Bone marrow (tissue), 2 donors: ENCODE results near the gene KCNQ1.

ENCODE experiments used
- DNase-seq, 2 donors: peaks; one replicate each; lab custom pipeline; 2025; lab: John Stamatoyannopoulos, UW

KCNQ1 gene

DNA sequence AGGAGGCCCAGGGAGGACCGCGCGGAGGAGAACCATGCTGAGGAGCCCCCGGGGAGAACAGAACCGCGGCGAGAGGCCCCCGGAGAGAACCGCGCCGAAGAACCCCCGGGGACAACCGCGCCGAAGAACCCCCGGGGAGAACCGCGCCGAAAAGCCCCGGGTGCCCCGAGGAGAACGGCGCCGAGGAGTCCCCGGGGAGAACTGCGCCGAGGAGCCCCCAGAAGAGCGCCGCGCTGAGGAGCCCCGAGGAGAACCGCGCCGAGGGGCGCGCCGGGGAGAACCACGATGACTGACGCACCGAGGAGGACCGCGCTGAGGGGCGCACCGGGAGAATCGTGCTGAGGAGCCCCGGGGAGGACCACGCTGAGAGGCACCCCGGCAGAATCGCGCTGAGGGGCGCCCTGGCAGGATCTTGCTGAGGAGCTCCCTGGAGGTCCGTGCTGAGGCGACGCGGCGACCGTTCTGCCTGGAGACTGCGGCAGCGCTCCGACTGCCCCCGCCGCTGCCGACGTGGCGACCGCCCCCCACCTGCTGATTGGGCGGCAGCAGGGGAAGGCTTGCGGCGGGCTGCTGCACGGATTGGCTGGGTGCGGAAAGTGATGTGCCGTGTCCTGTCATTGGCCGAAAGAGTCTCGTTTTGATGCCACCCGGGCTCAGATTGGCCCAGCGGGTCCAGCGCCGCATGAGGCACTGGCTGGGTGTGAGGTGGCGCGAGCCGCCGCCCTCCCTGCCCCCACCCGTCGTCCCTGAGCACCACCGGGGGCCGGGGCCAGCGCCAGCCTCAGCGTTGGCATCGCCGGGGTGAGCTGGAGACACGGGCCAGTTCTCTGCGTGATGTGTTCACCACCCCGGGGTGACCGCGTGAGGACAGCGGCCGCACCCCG is 255.0 kb downstream of the KCNQ1 start, which contains the start of gene KCNQ1OT1:
KCNQ1OT1 (minus strand) TSS at position 464 of the 884 bp plus-strand sequence.
- DNase-seq = peak; percentile 45 to 86

DNA sequence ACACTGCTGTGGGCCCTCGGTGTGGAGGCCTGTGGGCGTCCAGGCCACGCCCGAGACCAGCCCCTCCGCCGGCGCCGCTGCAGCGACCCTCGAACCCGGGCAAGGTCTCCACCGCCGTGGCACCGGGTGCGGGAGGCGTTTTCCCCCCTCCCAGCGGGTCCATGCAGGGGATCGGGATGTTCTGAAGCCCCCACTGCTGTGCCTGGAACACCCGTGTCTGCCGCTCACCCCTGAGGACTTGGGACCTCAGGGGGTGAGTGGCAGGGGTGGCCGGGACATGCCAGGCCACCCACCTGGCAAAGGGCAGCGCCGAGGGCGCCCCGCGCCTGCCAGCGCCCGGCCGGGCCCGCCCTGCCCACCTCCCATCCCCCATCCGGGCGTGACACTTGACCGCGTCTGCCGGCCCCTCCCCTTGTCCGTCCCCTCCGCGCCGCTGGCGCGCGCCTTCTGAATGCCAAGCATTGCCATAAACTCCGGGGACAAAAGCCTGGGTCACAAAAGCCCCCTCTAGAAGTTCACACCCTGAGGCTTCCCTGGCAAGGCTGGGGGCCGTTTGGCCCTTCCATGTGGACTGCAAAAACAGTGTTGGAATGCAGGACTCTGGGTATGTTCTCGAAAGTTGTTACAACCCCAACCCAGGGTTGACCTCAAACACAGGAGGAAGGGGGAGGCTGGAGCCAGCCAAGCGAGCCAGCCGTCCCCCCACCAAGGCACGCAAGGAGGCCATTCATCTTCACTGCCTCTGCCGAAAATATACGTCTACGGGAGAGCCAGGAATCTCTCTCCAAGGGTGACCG is 255.8 kb downstream of the KCNQ1 start:
- no peak for DNase-seq

DNA sequence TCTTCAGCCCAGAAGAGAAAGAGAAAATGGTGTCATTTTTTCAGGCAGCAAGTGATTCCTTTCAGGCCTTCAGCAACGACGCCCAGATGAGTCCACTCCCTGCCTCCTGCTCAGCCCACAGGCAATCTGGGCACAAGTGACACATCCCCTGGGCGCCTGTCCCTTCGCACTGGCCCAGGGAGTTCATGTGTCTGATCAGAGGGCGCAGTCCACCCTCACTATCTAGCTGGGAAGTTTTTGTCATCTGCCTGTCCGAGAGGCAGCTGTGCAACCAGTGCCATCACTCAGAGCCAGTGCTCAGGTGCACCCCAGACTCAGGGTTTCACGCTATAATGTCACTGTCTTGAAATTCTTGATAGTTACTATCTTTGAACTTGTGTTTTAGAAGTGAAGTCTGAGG is 256.4 kb downstream of the KCNQ1 start:
- no peak for DNase-seq

DNA sequence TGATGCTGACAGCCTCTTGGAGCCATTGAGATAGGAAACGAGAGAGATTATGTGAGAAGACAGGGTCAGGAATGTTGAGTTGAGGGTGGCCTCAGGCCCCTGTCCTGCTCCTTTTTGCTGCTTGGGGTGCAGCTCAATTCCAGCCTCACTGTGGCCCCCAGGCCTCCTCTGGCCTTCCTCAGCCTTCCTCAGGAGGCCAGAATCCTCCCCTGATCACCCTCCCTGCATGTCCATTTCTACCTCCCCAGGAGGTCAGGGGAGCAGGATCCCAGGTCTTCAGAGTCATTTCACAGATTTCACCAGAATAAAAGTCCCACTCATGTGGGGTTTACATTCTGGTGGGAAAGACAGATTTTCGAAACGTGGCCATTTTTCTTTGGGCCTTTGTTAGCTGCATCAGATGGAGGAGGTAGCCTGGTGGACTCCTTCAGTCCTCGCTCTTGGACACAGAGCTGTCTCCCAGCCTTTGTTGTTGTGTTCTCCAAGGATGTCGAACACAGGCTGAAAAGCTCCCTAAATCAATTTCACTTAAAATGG is 257.2 kb downstream of the KCNQ1 start:
- no peak for DNase-seq

DNA sequence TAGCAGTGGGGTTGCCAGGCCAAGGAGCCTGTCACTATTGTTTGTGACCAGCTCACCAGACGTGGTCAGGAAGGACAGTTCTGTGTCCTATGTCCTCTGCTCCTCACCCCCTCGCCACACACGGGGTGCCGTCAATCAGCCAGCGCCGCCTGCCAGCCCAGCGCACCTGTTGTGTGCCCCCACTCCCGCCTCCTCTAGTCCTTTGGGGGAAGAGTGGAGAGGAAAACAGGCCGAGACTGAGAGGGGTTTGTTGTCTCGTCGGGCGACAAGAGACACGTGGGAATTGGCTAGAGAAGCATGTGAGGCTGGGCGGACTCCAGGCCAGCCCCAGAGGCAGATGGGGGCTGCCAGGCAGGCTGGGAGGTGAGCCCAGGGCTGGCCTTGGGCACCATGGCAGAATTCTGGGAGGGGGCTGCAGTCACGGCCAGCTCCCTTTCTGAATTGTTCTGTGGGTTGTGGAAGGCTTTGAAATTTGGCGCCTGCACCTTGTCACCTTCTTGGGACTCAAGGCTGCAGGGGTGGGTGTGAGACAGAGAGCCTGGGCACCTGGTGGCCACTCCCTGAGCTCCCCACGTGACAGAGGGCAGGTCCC is 258.1 kb downstream of the KCNQ1 start:
- DNase-seq = no peak

DNA sequence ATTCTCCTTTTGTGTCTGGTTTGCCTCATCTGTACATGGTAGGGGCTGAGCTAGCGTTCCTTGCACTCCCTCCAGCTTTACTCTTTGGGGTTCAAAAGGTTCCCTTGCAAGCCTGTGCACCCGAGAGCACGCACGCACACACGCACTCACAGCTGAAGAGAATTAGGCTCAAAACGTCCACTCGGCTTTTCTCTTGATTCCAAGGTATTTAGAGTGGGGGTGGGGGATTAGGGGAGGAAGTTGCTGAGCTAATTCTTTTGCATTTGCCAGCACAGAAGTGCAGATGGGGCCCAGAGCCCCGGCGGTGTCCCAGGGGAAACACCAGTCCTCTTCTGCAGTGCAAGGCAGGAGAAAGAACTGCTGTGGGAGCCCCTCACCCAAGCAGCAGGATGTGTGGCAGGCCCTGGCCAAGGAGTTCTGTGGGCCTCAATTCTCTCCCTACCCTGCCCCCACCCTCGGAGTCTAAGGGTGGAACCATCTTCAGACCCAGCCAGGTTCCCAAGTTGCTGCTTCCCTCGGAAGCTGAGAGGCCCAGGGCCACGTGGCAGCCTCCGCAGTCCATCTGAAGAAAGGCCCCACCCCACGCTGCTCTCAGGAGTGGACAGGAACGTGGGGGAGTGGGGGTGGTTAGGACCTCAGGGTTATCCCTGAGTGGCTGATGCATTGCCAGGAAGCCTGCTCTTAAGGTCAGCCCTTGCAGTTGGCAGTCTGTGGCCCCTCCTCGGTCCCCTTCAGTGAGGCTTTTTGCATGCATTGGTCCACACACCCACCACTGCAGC is 258.7 kb downstream of the KCNQ1 start:
- no peak for DNase-seq

DNA sequence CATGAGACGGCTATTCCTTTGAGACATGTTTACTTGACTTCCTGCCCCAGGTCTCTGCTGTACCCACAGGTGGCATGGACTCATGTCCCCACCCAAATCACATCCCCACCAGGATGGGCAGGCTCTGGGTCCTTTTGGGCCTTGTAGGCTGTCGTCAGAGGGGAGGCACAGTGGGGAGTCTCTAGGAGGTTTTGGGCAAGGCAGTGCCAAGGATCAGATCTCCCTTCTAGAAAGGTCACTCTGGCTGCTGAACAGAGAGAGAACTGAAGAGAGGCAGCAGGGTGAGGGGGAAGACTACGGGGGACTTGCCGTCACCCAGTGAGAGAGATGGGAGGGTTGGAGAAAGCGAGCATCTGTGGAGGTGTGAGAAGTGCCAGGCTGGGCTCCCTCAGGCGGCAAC is 259.5 kb downstream of the KCNQ1 start:
- no peak for DNase-seq

DNA sequence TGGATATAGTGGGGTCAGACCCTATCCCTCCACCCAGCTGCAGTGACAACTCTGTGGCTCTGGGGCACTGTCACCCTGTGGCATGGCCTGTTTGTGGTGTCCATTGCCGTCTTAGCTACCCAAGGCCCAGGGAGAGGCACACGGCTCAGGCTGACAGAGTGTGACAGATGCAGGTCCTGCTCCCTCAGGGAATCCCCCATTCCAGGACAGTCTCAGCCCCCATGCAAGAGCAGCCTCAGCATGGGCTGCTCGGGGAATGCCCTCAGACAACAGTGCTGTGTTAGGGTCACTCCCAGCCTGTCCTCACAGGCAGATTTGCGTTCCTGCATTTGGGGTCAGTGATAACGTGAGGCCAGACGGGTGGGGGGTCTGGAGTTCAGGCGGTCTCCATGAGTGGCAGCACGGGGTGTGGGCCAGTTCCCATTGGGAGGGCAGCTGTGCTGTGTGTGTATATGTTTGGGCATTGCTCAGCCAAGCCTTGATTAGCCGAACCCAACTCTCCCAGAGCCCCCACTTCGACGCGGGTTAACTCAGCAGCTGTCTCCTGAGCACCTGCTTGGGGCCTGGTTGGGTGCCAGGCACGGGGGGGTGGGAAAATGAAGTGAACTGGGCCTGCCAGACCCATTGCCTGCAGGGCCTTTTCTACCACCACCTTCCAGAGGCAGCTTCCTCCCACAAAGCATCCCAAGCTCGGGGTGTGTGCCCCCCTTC is 260.2 kb downstream of the KCNQ1 start:
- no peak for DNase-seq

DNA sequence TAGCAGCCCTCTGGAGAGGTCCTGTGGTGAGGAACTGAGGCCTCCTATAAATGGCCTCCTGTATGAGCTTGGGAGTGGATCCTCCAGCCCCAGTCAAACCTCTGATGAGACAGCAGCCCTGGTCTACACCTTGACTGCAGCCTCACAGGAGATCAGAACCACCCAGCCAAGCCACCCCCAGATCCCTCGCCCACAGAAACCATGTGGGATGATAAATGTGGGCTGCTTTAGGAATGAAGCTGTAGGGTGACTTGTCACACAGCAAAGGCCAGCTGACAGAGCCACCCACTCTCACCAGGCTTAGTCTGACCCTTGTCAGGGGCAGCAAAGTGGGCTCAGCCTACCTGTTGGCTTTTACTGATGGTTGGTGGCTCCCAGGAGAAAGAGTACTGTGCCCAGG is 261.5 kb downstream of the KCNQ1 start:
- no peak for DNase-seq

DNA sequence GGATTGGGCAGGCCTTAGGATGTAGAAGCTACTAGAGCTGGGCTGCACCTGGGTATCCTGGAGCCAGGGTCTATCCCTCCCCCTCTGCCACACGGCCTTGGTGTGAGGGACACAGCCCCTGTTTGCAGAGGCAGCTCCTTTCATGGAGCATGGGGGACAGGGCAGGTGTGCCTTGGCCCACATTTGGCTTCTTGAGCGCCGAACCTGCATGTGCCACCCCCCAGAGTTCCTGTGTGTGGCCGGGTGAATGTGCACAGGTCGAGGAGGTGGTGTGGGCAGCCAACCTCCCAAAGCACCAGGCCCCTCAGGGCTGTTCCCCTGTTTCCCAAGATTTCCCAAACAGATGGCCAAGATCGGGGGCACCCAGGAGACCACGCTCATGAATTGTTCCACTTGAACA is 262.9 kb downstream of the KCNQ1 start:
- DNase-seq = no peak

DNA sequence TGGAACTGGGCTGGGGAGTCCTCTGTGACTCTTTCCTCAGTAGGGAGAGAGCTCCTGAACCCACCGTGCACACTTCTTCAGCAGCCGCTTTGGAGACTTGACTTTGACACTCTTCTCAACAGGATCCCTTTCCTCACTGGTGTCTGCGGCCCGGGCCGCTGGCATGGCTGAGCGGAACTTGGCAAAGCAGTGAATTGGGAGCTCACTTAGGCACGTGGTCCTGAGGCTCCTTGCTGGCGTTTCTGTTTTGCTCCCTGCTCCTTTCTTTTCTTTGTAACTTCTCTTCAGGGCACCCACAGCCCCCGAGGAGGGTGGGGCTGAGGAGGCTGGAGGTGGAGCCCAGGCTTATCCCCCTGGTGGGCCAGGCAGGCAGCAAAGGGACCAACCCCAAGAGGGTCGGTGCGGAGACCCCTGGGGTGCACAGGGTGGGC is 263.4 kb downstream of the KCNQ1 start:
- DNase-seq = no peak

DNA sequence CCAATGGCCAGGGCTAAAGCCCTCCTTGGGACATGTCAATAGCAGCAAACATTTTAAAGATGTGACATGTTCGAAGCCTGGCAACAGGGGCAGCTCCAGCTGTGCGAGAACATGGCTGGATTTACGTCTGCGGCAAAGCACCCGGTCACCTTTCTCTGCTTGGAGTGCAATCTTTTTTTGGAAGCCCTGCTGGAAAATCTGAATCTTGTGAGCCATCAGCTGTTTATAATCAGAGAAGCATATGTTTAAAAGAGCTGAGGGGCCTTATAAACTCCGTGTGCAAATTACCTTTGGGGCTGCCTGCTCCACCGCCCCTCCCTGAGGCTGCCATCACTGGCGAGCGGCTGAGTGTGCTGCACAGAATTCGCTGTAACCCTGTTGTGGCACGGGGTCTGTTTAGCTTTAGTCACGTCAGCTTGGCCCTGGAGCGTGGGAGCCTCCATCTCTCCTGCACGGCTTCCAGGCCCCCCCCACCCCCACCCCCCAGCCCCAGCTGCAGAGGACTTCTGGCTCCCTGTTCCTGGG is 264.0 kb downstream of the KCNQ1 start:
- no peak for DNase-seq

DNA sequence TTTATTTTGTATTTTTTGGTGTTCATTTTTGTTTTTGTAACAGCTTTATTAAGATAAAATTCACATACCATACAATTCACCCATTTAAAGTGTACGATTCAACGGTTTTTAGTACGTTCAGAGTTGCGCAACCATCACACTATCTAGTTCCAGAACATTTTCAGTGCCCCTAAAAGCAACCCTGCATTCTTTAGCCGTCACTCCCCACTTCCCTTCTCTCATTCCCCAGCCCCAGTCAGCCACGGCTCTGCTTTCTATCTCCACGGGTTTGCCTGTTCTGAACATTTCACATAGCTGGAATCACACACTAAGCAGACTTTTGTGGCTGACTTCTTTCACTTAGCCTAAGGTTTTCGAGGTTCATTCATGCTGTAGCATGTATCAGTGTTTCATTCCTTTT is 264.6 kb downstream of the KCNQ1 start:
- DNase-seq = no peak

DNA sequence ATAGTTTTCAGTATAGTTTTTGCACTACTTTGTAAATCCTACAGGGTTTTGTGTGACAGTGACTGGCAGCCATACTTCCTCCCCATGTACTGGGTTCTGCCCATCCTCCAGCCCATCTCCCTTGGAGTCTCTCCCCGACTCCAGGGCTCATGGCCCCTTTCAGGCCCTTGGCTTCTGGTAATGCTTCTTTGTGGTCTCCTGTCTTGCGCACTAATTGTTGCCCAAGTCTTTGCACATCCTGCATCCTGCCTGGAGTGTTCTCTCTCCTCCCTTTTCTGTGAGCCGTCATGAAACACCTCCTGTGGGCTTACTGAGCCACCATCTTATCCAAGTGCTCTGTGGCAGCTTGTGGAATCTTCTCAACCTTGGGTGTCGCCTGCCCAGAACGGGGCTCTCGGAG is 266.4 kb downstream of the KCNQ1 start:
- no peak for DNase-seq

DNA sequence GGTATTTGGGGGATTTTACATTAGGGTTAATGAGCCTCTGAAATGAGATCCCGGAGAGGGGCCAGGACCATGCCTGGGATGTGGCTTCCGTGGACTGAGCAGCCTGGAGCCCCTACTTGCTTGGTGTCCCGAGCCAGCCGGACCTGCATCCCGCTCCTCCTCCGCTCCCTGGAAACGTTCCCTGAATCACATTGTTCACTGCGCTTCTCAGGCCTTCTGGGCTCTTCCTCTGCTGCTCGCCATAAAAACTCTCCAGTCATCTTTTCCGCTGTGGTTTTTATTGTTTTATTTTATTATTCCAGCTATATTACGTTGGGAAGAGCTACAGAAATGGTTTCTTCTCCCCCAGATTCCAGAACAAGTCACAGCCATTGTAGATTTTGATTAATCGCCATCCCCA is 268.3 kb downstream of the KCNQ1 start:
- DNase-seq = no peak

DNA sequence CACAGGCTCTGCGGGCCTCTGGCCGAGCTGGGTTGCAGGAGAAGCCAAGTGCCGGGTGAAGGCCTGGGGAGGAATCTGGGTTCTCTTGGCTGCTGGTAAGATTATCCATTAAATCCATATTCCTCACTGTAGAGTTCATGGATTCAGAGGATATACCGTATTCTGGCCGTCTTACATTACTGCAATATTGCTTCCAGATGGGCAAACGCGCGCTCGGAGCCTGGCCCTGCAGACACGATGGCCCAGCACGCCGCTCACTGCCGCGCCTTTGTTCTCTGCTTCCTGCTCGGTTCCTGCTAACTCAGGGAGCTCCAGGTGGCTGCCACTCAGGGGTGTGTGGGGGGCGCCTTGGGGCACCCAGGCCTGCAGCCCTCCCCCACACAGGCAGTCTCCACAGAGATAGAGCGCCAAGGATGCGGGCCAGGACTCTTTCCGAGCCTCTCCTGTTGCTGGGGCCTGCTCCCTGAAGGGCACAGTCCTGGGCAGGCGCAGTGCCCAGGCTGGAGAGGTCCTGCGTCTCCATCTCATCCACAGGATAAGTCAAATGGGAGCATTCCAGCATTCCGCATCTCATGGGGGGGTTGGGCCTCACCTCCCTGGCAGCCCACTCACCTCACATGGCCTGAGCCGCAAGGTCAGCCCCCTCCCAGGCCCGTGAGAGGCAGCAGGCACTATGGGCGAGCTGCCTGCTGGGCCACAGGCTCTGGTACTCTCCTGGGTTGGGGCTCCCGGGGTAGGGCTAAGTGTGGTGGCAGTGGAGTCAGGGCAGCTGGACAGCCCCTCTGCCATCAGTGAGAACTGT is 269.1 kb downstream of the KCNQ1 start:
- no peak for DNase-seq

DNA sequence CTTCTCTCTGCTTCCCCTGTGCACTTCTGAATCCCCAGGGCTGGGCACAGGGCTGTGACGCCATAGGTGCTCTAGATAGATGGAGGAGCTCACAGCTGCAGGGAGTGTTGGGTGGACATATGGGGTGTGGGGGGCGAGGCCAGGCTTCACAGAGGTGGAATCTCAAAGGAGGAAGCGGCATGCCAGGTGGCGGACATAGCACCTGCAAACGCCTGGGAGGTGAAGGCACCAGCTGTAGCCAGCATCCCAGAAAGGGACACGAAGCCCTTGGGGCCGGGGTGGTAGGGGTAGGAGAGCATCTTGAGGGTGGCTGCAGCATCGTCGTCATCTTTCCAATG is 269.6 kb downstream of the KCNQ1 start:
- no peak for DNase-seq

DNA sequence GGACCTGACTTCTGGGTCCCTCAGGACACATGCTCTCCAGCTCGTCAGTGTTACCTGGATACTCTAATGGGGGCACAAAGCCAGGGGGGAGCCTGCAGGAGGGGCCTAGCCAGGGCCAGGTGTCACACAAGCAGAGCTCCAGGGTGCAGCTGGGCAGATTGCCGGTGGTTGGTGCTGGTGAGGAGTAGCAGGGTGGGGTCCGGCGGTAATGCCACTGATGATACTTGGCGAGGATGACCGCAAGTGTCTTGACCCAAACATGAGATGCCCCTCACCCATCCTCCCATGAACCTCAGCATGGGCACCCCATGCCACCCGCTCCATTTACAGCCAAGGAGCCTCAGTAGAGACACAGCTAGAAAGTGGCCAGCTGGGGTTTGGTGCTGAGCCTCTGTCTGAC is 270.1 kb downstream of the KCNQ1 start:
- no peak for DNase-seq

DNA sequence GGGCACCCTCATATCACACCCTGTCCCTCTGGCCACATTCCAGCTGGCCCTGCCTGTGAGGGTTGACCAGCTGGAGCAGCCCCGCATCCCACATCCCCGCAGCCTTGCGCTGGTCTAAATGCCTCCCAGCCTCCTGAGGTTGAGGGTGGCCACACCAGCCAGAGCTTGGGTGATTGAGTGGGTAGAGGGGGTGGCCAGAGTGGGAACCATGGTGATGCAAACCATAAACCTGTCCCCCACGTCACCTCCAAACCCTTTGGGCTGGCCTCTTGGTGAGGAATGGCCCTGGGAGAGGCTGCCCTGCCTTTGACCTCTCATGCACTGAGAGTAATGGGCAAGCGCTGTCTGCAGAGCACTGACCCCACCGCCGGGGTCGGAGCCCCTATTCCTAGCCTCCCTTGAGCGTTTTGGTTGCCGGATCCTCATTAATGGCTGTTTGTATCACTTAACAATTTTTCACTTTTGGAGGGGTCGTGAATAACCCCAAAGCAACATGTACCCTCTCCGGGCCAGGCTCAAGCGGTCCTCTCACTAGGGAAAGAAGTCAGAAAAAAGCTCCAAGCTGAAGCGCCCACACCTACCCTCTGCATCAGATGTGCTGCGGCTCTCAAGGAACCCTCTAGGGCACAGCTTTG is 271.0 kb downstream of the KCNQ1 start:
- DNase-seq = no peak
